ENCODE data around the gene SCYL1.

SCYL1 gene

DNA sequence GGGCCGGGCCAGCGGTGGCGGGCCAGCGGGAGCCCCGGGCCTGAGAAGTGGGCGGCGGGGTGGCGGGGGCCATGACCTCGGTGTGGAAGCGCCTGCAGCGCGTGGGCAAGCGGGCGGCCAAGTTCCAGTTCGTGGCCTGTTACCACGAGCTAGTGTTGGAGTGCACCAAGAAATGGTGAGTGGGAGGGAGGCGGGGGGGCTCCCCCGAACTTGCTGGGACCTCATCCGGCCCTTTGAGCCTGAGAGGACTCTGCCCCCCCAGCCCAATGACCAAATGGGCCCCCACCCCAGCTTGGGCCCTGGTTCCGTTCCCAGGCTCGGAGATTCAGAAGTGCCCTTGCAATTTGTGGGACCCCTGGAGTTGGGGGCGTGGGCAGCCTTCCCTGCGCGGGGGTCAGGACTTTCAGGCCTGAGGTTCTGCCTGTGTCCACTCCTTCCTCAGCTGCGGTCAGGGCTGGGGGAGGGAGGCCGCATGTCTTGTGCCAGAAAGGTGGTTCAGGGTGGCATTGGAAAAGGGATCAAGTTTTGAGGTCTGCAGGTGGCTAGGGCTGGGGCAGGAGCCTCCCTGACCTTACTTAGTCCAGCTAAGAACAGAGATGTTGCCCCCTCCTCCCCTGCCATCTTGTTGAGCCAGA is 51.5 kb downstream of the SCYL1 start:
- ATAC-seq (ENCODE audit: low read depth): no peak
- Mint-ChIP-seq H3K4me3 (peak overlapping the region; percentile 87), H3K36me3 (peaks cover 22% of the 10 kb centered on the region), H3K9me3 (no peaks in the 10 kb centered on the region), H3K27ac (peak overlapping the region; percentile 92), H3K4me1 (peaks cover 46% of the 10 kb centered on the region), H3K27me3 (no peaks in the 10 kb centered on the region)
- DNase-seq (ENCODE audit: low spot score in 2 of 2): no peak

DNA sequence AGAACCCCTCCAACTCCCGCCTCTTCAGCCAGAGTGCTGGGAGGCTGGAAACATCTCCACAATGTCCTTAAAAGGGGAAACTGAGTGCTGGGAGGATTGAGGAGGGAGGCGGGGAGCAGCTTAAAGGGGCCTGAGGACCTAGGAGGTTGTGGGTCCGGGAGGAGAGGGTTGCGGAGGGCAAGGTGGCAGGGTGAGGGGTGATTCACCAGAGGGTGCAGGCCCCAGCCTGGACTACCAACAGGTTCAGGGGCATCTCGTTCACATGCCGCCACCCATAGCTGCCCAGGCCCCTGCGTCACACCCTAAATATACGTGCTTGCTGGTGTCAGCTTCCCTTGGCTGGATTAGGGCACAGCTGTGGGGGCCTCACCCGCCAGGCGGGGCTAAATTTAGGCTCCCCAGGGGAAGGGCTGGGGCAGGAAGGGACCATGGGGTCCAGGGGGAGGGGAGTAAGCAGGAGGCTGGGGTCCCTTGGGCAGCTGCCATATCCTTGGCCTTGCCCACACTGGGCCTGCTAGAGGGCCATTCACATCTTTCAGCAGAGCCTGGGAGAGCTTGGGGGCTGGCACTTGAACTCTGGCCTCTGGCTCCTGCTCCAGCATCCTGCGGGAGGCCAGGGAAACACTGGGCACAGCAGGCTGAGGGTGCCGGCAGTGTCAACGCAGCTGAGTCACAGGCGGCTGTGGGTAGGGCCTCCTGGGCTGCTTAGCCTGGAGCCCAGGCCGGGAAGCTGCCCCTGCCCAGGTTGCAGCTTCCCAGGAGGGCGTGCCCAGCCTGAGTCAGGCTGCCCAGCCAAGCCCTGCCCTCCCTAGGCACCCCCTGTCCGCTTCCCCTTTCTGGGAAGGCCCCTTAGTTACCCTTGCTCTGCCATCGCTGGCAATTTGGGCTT is 52.2 kb downstream of the SCYL1 start:
- Mint-ChIP-seq H3K4me3 (peak overlapping the region; percentile 87), H3K27me3 (no peaks in the 10 kb centered on the region), H3K9me3 (no peaks in the 10 kb centered on the region), H3K27ac (peak overlapping the region; percentile 92), H3K36me3 (peaks cover 27% of the 10 kb centered on the region), H3K4me1 (peaks cover 38% of the 10 kb centered on the region)
- ATAC-seq (ENCODE audit: low read depth) (peak; percentile 37), DNase-seq (ENCODE audit: low spot score in 2 of 2) (peak; percentile 45 to 65)

DNA sequence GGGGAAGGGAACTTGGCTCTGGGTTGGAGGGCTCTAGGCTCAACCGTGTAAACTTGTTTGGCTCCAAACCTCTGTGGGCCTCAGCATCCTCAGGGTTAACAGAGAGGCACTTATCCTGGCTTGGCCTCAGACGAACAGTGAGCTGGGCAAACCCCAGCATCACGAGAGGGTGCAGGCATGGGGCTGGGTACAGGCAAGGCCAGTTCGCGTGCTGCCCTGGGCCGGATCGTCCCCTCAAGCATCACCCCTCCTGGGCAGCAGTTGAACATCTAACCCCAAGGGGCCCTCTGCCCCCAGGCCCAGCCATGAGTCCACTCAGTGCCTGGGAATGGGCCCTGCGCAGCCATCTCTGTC is 52.9 kb downstream of the SCYL1 start:
- no peak for DNase-seq (ENCODE audit: low spot score in 2 of 2)
- Mint-ChIP-seq H3K27me3 (no peaks in the 10 kb centered on the region), H3K4me1 (peaks cover 36% of the 10 kb centered on the region), H3K4me3 (peak overlapping the region; percentile 87), H3K36me3 (peaks cover 32% of the 10 kb centered on the region), H3K9me3 (no peaks in the 10 kb centered on the region), H3K27ac (peak overlapping the region; percentile 92)
- no peak for ATAC-seq (ENCODE audit: low read depth)

DNA sequence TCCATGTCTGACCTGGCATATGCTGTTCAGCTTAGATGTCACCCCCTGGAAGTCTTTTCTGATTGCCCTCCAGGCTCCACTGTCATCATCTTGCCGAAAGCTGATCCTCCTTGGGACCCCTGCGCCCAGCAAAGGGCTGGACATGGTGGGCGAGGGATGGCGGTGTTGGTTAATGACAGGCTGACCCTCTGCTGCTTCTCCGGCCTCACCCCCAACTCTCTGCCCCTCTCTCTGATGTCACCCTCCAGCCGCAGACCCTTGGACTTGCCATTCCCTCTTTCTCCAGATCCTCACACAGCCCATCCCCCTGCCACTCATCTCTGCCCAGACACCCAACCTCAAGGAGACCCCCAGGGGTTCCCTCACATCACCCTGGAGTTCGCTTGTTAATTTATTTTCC is 53.3 kb downstream of the SCYL1 start:
- Mint-ChIP-seq H3K9me3 (no peaks in the 10 kb centered on the region), H3K27me3 (no peaks in the 10 kb centered on the region), H3K36me3 (peaks cover 34% of the 10 kb centered on the region), H3K4me3 (peak overlapping the region; percentile 87), H3K4me1 (peaks cover 34% of the 10 kb centered on the region), H3K27ac (peak overlapping the region; percentile 92)
- DNase-seq (ENCODE audit: low spot score in 2 of 2) (no peak), ATAC-seq (ENCODE audit: low read depth) (no peak)

DNA sequence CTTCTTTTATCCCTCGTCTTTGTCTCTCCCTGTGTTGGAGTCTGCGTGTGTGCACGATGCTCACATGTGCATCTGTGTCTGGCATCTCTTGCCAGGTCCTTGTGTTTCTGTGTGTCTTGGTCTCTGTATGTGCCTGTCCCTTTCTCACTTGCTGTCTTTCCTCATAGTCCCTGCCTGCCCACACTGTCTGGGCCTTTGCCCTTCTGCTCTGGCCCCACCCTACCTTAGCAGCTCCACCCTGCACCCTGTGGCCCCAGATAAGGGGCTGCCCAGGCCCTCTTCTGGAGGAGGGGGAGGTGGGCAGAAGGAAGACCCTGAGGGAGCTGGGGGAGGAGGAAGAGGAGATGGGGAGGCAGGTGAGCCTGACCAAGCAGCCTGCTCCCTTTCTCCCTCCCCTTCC is 53.8 kb downstream of the SCYL1 start:
- Mint-ChIP-seq H3K4me3 (peak overlapping the region; percentile 87), H3K4me1 (peaks cover 31% of the 10 kb centered on the region), H3K27ac (peak overlapping the region; percentile 92), H3K27me3 (no peaks in the 10 kb centered on the region), H3K36me3 (peaks cover 34% of the 10 kb centered on the region), H3K9me3 (no peaks in the 10 kb centered on the region)
- ATAC-seq (ENCODE audit: low read depth): no peak
- no peak for DNase-seq (ENCODE audit: low spot score in 2 of 2)

DNA sequence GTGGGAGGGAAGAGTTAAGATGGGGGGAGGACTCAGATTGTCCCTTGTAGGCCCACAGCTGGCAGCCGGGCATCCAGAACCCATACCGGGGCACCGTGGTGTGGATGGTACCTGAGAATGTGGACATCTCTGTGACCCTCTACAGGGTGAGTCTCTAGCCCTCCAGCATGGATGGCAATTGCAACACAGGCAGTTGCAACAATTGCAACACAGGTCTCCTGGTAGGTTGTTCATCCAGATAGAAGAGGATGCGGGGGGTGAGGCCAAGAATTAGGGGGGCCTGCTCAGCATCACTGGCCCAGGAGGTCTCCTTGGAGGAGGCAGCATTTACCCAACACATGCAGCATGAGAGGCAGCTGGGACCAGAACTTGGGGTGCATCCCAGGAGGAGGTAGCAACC is 54.4 kb downstream of the SCYL1 start:
- no peaks in the 10 kb centered on the region for H3K27me3 Mint-ChIP-seq
- no peak for DNase-seq (ENCODE audit: low spot score in 2 of 2)
- H3K9me3 Mint-ChIP-seq: no peaks in the 10 kb centered on the region
- H3K4me3 Mint-ChIP-seq: no peak overlapping the region
- no peak for ATAC-seq (ENCODE audit: low read depth)
- peak overlapping the region; percentile 92 for H3K27ac Mint-ChIP-seq
- peaks cover 30% of the 10 kb centered on the region for H3K4me1 Mint-ChIP-seq
- H3K36me3 Mint-ChIP-seq: peaks cover 37% of the 10 kb centered on the region

DNA sequence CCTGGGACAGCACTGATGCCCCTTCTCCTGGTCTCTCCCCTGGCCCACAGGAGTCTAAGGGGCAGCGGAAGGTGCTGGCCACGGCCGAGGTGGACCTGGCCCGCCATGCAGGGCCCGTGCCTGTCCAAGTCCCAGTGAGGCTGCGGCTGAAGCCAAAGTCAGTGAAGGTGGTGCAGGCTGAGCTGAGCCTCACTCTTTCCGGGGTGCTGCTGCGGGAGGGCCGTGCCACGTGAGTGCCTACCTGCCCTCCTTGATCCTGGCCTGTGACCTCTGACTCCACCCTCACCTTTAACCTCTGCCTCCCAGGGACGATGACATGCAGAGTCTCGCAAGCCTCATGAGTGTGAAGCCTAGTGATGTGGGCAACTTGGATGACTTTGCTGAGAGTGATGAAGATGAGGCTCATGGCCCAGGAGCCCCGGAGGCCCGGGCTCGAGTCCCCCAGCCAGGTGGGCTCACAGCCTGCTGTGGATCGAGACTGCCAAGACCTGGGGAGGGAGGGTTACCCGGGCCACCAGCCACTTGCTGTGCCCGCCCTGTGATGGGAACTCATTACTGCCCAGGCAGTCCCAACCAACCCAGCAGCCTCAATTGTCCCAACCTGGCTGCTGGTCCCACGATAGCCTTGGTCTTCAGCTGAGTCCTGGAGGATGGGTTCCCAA is 55.3 kb downstream of the SCYL1 start:
- H3K27ac Mint-ChIP-seq: peak overlapping the region; percentile 51
- ATAC-seq (ENCODE audit: low read depth) (no peak), DNase-seq (ENCODE audit: low spot score in 2 of 2) (no peak)
- no peak overlapping the region for H3K4me3 Mint-ChIP-seq
- H3K27me3 Mint-ChIP-seq: no peaks in the 10 kb centered on the region
- H3K4me1 Mint-ChIP-seq: peaks cover 26% of the 10 kb centered on the region
- H3K36me3 Mint-ChIP-seq: peaks cover 40% of the 10 kb centered on the region
- H3K9me3 Mint-ChIP-seq: no peaks in the 10 kb centered on the region

DNA sequence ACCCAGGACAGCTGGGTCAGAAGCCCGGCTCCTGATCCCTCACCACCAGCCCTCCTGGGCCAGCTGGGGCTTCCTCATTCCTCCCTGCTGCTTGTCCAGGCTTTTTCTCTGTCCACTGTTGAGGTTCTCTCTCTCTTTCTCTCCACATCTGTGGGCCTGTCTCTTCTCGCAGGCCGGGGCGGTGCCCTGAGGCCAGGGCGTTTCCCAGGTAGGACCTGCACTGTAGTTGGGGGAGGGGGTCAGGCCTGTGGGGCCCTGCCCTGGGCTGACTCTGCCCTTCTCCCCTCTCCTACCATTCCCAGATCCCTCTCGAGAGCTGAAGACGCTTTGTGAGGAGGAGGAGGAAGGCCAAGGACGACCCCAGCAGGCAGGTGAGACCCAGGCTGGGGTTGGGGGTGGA is 55.9 kb downstream of the SCYL1 start:
- Mint-ChIP-seq H3K27ac (no peak overlapping the region), H3K4me3 (no peak overlapping the region), H3K27me3 (no peaks in the 10 kb centered on the region), H3K36me3 (peaks cover 40% of the 10 kb centered on the region), H3K9me3 (no peaks in the 10 kb centered on the region), H3K4me1 (peaks cover 22% of the 10 kb centered on the region)
- ATAC-seq (ENCODE audit: low read depth): no peak
- no peak for DNase-seq (ENCODE audit: low spot score in 2 of 2)

DNA sequence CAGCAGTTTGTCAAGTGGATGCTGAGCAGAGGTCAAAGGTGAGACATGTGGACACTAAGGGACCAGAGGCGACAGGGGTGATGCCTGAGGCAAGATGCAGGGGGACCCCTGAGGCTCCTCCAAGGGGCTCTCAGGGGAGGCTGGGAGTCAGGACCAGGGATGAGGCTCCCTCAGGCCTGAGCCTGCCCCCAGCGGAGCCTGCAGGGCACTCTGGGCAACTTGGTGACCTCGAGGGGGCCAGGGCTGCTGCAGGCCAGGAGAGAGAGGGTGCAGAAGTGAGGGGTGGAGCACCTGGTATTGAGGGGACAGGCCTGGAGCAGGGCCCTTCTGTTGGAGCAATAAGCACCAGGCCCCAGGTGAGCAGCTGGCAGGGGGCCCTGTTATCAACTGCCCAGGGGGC is 57.0 kb downstream of the SCYL1 start:
- no peaks in the 10 kb centered on the region for H3K27me3 Mint-ChIP-seq
- H3K27ac Mint-ChIP-seq: peak overlapping the region; percentile 24
- H3K4me3 Mint-ChIP-seq: no peak overlapping the region
- no peak for DNase-seq (ENCODE audit: low spot score in 2 of 2)
- H3K4me1 Mint-ChIP-seq: peaks cover 24% of the 10 kb centered on the region
- no peak for ATAC-seq (ENCODE audit: low read depth)
- H3K9me3 Mint-ChIP-seq: no peaks in the 10 kb centered on the region
- peaks cover 40% of the 10 kb centered on the region for H3K36me3 Mint-ChIP-seq

DNA sequence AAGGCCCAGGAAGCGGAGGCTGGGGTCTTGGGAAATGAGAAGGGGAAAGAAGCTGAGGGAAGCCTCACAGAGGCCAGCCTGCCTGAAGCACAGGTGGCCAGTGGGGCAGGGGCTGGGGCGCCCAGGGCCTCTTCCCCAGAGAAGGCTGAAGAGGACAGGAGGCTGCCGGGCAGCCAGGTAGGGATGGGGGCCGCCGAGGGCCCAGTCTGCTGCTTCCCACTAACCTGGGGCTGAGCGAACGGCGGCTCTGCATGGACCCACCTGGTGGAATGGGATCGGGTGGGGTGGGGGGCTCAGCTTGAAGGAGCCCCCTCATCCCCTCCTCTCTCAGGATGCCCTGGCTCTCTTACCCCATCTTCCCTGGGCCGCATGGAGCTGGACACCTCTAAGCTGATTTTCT is 58.7 kb downstream of the SCYL1 start:
- no peaks in the 10 kb centered on the region for H3K9me3 Mint-ChIP-seq
- H3K27me3 Mint-ChIP-seq: no peaks in the 10 kb centered on the region
- H3K4me1 Mint-ChIP-seq: peaks cover 20% of the 10 kb centered on the region
- peaks cover 36% of the 10 kb centered on the region for H3K36me3 Mint-ChIP-seq
- DNase-seq (ENCODE audit: low spot score in 2 of 2): no peak
- ATAC-seq (ENCODE audit: low read depth): no peak
- peak overlapping the region; percentile 39 for H3K27ac Mint-ChIP-seq
- H3K4me3 Mint-ChIP-seq: no peak overlapping the region

DNA sequence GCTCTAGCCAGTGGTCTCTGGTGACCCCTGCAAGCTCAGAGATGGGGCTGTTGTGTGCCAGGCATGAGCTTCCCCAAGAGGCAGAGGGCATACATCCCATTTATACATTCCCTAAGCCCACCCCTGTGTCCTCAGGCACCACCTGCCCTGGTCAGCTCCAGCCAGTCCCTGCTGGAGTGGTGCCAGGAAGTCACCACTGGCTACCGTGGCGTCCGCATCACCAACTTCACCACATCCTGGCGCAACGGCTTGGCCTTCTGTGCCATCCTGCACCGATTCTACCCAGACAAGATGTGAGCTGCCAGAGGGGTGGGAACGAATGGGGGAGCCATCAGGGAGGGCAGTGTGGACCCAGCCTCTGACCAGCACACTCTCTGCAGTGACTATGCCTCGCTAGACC is 59.2 kb downstream of the SCYL1 start:
- Mint-ChIP-seq H3K27me3 (no peaks in the 10 kb centered on the region), H3K36me3 (peaks cover 36% of the 10 kb centered on the region), H3K9me3 (no peaks in the 10 kb centered on the region), H3K27ac (peak overlapping the region; percentile 39), H3K4me3 (no peak overlapping the region), H3K4me1 (peaks cover 22% of the 10 kb centered on the region)
- ATAC-seq (ENCODE audit: low read depth) (no peak), DNase-seq (ENCODE audit: low spot score in 2 of 2) (no peak)

DNA sequence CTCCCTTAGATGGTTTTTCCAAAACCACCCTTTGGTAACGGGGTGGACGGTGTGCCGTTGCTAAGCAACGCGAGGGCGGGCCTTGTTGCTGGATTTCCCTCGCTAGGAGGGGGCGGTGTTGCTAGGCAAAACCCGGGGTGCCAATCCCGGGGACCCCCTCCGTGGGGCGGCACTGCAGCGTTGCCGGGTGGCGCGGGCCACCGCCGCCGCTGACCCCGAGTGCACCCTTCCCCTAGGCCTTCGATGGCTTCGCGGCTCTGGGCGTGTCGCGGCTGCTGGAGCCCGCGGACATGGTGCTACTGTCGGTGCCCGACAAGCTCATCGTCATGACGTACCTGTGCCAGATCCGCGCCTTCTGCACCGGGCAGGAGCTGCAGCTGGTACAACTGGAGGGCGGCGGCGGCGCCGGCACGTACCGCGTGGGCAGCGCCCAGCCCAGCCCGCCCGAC is 59.9 kb downstream of the SCYL1 start:
- Mint-ChIP-seq H3K27ac (peak overlapping the region; percentile 39), H3K9me3 (no peaks in the 10 kb centered on the region), H3K36me3 (peaks cover 31% of the 10 kb centered on the region), H3K4me1 (peaks cover 25% of the 10 kb centered on the region), H3K4me3 (no peak overlapping the region), H3K27me3 (no peaks in the 10 kb centered on the region)
- ATAC-seq (ENCODE audit: low read depth) (no peak), DNase-seq (ENCODE audit: low spot score in 2 of 2) (no peak)

DNA sequence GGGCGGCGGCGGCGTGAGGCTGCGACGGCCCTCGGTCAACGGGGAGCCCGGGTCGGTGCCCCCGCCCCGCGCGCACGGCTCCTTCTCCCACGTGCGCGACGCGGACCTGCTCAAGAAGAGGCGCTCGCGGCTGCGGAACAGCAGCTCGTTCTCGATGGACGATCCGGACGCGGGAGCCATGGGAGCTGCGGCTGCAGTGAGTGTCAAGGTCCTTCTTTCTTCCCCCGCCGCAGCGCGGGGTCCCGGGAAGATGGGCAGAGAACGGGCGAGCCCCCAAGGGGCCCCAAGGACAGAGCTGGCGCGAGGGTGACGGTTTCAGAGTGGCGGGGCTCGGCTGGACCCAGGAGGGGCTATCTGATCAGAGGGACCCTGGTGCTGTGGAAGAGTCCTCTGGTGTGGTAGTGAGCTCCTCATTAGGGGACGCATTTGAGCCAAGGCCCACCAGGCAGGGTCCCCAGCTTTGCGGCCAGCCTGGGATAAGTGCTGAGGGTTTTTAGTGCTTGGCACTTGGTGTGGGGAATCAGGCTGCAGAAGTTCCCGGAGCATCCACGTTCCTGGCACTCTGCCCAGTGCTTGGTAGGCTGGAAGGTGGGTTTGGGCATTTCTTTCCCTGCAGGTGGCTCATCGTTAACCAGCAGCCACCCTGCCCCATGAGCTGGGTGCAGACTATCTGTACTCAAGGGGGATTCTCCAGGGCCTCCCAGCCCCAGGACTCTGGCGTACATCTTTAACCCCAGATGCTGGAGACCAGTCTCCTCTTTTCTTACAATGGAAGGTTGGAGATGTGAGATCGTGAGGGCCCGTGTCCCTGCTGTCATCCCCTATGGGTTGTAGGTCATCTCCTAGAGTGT is 60.7 kb downstream of the SCYL1 start:
- Mint-ChIP-seq H3K27ac (peak overlapping the region; percentile 96), H3K27me3 (no peaks in the 10 kb centered on the region), H3K36me3 (peaks cover 28% of the 10 kb centered on the region), H3K9me3 (no peaks in the 10 kb centered on the region), H3K4me3 (no peak overlapping the region), H3K4me1 (peaks cover 26% of the 10 kb centered on the region)
- DNase-seq (ENCODE audit: low spot score in 2 of 2) (no peak), ATAC-seq (ENCODE audit: low read depth) (no peak)
